Erythroblast (primary cell): Measurements from ENCODE around the gene MAPT.

Experiments used
- DNase-seq, 2 experiments: peaks; one replicate each; lab custom pipeline; 2025; lab: John Stamatoyannopoulos, UW
- GATA1 ChIP-seq: IDR thresholded peaks from 2 replicates; pipeline ENCODE4 v1.6.1; 2011; ENCODE audit warnings: low read depth, mild to moderate bottlenecking, control low read depth, low read length, moderate library complexity
- POLR2A ChIP-seq: IDR thresholded peaks from 2 replicates; pipeline ENCODE4 v1.6.1; 2011; ENCODE audit warnings: mild to moderate bottlenecking, low read length

MAPT gene

GRCh38 chr17:46030752-46031151 is 136.4 kb downstream of the MAPT start:
- DNase-seq = no peak
- TF ChIP-seq GATA1 (no peak), POLR2A (no peak)

GRCh38 chr17:46031440-46031839 is 137.1 kb downstream of the MAPT start:
- TF ChIP-seq POLR2A (no peak), GATA1 (no peak)
- DNase-seq = no peak

DNA sequence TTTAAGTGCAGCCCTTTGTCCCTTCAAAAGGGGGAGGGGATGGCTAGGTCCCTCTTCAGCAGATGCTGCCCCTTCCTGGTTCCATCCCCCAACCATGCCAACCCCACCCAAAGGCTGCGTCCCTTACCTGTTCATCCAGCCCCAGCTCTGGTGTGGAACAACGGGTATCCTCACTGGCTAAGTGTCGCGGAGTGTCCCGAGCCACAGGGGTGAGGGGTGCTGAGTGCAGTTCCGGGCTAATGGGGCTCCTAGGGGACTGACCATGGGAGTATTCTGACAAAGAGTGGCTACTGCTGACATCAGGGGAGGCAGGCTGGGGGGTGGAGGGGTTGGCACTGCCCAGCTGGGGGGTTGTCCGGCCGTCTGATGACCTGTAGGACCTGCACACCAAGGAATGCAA is 137.6 kb downstream of the MAPT start:
- DNase-seq = no peak
- no peak for TF ChIP-seq POLR2A
- TF ChIP-seq GATA1 = no peak

DNA sequence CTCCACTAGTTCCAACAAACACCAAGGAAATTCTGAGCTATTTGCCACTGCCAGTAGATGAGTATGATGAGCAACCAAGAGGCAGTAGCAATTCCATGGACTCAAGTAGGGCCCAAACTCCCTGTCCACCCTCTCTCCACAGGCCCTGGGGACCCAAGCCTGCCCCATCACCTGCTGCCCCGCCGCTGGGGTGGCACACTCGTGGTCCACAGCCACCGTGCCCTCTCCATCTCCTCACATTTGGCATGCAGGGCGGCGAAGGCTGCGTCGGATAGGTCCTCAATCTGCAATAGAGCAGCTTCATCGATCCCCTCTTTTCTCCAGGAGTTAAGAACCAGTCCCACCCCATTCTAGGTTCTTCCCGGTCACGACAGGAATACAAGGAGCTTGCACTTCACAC is 138.6 kb downstream of the MAPT start:
- no peak for DNase-seq
- TF ChIP-seq GATA1 = no peak
- no peak for TF ChIP-seq POLR2A

- TF ChIP-seq GATA1 = no peak
- no peak for TF ChIP-seq POLR2A
- DNase-seq = no peak
Observed at GRCh38 chr17:46033392-46033791, 139.0 kb downstream of the MAPT start.

DNA sequence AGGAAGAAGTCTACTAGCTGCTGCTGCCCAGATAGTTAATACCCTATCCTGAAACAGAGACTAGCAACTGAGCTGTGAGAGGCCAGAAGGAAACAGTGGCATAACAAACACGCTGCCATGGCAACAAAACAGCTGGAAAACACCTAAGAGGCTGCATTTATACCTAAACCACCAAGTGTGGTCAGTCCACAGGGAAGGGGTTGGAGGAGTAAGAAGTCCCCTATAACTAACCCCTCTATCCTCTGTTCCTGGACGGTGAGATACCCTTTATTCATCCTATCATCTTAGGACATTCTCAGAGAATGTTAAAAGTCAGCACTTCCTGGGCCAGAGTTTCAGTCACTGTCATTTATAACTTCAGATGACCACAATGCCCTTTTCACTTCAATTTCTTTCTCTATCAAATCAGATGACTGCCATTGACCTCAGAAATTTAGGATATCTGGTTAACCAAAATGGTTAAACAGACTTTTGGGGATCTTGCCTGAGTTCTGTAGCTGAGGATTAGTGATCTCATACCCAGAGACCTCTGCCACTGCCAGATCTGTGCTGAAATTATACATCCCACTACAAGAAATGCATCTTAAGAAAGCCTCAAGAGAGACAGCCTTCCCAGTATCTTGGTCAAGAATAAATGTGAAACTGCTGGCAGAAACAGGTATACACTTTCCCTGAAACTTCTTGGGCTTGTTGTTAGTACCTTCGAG is 140.9 kb downstream of the MAPT start:
- no peak for DNase-seq
- TF ChIP-seq POLR2A = no peak
- no peak for TF ChIP-seq GATA1

DNA sequence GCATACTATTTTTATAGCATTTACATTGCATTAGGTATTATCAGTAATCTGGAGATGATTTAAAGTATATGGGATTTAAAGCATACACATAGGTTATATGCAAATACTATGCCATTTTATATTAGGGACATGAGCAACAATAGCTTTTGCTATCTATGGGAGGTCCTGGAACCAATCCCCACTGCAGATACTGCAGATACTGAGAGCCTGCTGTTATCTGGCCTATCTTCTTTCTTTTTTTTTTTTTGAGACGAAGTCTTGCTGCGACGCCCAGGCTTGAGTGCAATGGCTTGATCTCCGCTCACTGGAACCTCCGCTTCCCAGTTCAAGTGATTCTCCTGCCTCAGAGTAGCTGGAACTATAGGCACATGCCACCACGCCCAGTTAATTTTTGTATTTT is 142.1 kb downstream of the MAPT start:
- no peak for DNase-seq
- TF ChIP-seq POLR2A (no peak), GATA1 (no peak)

DNA sequence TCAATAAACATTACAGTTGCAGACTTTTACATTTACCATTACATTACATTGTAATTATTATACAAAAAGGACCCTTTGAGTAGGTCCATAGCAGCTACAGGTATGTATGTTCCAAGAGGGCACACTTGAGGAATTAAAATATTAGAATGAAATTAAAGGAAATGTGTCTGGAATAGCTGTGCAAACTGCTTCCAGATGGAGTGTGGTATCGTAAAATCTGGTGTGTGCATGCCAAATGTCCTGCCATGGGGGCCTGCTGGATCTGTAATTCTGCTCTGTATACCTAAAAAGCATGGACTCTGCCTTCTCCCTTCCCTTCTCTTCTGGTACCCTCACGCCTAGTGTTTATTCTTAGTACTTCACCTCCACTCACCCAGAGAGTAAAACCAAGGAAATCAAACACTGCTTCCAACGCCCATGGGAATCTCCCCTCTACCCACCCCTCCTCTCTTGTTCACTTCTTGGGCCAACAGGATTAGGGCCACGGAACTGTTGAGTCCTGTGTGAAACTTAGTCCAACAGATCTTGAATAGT is 143.4 kb downstream of the MAPT start:
- DNase-seq = no peak
- TF ChIP-seq POLR2A (no peak), GATA1 (no peak)

DNA sequence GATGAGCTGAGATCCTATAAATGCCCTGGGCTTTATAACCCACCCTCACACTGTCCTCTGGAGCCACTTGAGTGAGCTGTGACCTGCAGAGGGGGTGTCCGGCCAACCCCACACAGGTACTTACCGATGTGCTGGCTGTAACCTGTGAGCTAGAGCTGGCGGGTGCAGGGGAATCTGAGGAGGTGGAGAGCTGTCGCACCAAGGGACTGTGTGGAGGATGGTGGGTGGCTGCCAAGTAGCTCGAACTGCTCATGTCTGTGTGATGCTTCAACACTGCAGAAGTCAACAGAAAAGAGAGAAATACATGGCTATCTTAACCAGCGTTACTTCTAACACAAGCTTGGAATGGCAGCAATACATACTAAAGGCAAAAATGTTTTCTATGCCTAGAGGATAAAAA is 144.1 kb downstream of the MAPT start:
- TF ChIP-seq GATA1 (no peak), POLR2A (no peak)
- no peak for DNase-seq

DNA sequence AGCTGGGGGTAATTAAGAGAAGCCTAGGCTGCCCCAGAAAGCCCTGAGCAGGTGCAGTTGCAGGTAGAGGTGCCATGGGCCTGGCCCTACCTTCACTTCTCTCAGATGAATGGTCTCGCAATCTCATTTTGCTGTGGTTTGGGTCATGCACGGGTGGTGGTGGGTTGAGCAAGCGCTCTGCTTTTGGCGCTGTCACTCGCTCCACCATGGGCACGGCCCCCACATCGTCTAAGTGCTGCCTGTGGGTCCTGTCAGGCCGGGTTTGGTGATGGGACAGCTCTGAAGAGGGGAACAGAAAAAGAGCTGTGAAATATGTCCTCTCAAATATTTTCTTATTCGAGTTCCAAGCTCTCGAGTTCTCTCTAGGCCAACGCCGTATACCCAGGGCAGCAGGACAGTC is 144.6 kb downstream of the MAPT start:
- DNase-seq = no peak
- TF ChIP-seq GATA1 (no peak), POLR2A (no peak)

- TF ChIP-seq POLR2A = no peak
- peak; percentile 52 to 56 for DNase-seq
Observed at GRCh38 chr17:46039592-46040186, 145.3 kb downstream of the MAPT start.

DNA sequence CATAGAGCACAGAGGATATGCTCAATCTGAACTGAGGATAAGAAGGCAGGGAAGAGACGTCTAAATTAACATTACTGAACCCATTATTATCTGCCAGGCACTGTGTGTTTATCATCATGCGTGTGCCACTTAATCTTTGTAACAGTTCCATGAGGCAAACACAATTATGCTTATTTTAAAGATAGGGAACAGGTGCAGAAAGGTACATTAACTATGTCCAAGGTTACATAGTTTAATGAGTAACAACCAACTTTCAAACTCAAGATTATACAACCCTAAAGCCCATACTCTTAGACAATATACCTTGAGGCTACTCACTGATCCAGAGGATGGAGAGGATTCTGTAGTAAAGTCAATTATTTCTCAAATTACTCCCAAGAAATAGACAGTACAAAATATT is 147.9 kb downstream of the MAPT start:
- no peak for DNase-seq
- TF ChIP-seq GATA1 (no peak), POLR2A (no peak)

GRCh38 chr17:46042925-46043324 is 148.6 kb downstream of the MAPT start:
- no peak for TF ChIP-seq GATA1
- no peak for TF ChIP-seq POLR2A

GRCh38 chr17:46043606-46044005 is 149.3 kb downstream of the MAPT start:
- TF ChIP-seq POLR2A (no peak), GATA1 (no peak)
- no peak for DNase-seq

More at GRCh38 chr17:46042925-46043324, 148.6 kb downstream of the MAPT start:
- DNase-seq = no peak
